Measurements from ENCODE around the gene CREBRF.

CREBRF gene

DNA sequence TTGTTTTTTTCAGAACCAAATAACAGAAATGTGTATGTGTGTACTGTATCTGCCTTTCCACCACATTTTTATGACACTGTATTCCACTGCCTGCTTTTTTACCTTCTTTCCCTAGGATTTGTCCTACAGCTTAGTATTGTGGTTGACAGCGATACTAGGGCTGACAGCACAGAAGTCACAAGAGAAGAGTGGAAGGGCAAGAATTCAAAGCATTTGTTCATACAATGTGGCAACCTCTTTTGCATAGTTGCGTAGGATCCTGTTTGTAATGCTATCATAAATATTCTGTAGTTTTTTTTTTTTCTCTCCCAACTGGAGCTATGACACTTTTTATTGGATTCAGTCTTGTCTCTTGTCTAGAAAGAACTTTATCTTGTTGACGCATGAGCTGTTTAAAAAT, 82.6 kb downstream of the CREBRF start:
- TF ChIP-seq, protein P1, sequence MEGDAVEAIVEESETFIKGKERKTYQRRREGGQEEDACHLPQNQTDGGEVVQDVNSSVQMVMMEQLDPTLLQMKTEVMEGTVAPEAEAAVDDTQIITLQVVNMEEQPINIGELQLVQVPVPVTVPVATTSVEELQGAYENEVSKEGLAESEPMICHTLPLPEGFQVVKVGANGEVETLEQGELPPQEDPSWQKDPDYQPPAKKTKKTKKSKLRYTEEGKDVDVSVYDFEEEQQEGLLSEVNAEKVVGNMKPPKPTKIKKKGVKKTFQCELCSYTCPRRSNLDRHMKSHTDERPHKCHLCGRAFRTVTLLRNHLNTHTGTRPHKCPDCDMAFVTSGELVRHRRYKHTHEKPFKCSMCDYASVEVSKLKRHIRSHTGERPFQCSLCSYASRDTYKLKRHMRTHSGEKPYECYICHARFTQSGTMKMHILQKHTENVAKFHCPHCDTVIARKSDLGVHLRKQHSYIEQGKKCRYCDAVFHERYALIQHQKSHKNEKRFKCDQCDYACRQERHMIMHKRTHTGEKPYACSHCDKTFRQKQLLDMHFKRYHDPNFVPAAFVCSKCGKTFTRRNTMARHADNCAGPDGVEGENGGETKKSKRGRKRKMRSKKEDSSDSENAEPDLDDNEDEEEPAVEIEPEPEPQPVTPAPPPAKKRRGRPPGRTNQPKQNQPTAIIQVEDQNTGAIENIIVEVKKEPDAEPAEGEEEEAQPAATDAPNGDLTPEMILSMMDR (IDR thresholded peaks at IDR 0.05; ENCODE audit: low read length, missing control alignments): no peak
- no peak overlapping the region for H3K4me3 ChIP-seq (replicated peaks; ENCODE audit: low read depth, low read length)
- DNase-seq (ENCODE audit: low read depth): no peak

DNA sequence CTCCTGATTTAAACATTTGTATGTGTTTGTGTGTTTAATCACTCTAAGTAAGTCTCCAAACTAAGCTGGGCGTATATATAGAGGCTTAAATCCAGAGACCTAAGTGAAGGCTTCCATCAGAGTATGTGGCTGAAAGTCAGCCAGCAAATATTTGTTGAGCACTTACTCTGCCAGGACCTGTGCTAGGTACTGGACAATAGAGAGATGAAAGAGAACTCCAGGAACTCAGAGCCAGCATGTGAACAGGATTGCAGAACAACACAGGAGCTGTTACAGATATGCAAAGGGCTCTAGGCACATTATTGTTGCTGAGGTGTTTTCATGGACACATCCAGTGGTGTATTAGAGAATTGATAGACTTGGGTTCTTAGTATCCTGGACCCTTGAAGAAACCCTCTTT, 83.5 kb downstream of the CREBRF start:
- TF ChIP-seq, protein P1 (IDR thresholded peaks at IDR 0.05; ENCODE audit: low read length, missing control alignments): no peak
- H3K4me3 ChIP-seq (replicated peaks; ENCODE audit: low read depth, low read length): no peak overlapping the region
- no peak for DNase-seq (ENCODE audit: low read depth)

DNA sequence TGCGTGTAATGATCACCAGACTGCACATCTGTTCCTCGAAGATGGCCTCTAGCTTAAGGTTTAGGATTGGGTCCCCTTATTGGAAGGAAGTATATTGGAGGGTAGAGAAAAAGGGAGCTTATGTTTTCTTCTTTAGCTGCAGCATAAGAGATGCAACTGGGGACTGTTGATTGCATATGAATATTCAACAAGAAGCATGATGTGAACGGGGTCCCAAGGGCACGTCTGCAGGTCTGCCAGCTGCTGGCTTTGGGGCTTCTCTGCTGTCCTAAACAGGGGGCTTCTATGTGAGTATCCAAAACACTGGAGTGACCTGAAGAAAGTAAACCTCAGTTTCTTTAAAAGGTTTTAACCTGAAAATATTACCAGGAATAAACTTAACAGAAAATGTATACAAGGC, 84.6 kb downstream of the CREBRF start:
- TF ChIP-seq, protein P1 (IDR thresholded peaks at IDR 0.05; ENCODE audit: low read length, missing control alignments): no peak
- DNase-seq (ENCODE audit: low read depth): no peak
- no peak overlapping the region for H3K4me3 ChIP-seq (replicated peaks; ENCODE audit: low read depth, low read length)

DNA sequence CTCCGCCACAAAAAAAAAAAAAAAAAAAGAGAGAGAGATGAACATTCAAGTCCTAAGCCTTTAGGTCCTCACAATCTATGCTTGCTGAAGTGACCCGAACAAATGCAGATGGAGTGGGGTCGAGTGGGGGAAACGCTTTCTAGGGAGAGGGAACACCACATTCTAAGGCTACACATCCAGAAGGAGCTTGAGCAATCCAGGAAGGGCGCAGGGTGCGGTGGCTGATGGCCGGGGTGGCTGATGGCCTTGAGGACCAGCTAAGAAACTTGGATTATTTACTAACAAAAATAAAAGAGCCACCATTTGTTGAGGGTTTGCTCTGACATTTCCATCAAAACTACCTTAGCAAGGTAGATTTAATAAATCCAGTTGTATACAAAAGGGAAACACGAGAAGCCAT, 87.4 kb downstream of the CREBRF start:
- no peak overlapping the region for H3K4me3 ChIP-seq (replicated peaks; ENCODE audit: low read depth, low read length)
- TF ChIP-seq, protein P1 (IDR thresholded peaks at IDR 0.05; ENCODE audit: low read length, missing control alignments): no peak
- no peak for DNase-seq (ENCODE audit: low read depth)

DNA sequence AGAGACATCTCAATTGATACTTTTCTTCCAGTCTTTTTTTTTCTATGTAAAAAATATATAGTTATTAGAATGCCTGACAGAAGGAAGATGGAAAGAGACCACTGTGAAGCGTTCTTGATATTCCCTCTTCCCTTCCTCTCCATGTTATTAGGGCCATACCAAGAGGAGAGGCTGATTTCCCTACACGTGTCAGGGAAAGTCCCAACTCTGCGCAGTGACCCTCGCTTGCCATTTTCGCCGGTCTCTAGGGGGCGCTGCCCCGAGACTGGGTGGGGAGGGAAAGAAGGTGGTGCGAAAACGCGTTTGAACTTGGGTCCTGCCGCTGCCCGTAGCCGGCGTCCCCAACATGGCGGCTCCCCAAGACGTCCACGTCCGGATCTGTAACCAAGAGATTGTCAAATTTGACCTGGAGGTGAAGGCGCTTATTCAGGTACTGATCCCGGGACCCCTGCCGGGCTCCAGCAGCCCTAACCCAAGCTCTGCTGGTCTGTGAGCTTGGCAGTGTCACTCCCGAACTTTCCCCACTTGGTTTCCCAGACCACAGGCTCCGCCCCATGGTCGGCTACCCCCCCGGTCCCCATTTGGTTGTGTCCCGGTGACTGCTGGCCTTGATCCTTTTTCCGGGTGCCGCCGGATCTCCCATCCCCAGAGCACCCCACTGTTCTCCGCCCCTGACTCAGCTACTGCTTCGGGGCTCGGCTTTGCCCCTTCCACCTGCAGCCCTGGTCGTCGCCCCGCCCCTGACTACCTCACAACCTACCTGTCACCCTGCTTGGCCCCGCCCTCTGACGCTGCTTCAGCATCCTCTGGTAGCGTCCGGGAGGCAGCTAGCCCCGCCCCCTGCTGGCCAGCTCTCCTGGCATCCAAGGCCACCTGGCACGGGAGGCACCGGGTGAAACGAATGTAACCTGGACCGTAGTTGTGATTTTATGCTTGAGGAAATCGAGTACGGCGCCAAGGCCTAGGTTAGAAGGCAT, 88.3 kb downstream of the CREBRF start, which contains the start of gene BNIP1:
TSS of gene BNIP1 (plus strand) at position 332 of the 977 bp plus-strand sequence. CDS start at position 347, 15 bp downstream.
- peak; percentile 96 for DNase-seq (ENCODE audit: low read depth)
- TF ChIP-seq, protein P1 (IDR thresholded peaks at IDR 0.05; ENCODE audit: low read length, missing control alignments): peak; percentile 100
- H3K4me3 ChIP-seq (replicated peaks; ENCODE audit: low read depth, low read length): peak within 1 kb of the TSS; percentile 74

DNA sequence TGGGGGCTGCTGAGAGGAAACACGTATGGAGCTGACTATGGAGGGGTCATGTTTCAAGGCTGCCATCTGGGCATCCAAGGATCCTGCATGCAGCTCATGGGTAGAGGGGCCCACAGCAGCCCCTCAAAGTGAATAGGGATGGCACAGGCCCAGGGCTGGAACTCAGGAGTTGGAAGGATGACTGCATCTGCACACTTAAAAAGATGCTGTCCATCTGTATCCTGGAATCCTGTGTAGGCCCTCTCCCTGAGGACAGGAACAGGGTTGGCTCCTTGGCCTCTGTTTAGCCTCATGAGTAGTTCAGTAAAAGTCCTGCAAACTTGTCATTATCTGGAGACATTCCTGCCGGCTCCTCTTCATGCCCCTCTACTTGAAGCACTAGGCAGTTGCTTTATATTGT, 92.2 kb downstream of the CREBRF start:
- no peak for DNase-seq (ENCODE audit: low read depth)
- no peak overlapping the region for H3K4me3 ChIP-seq (replicated peaks; ENCODE audit: low read depth, low read length)
- TF ChIP-seq, protein P1 (IDR thresholded peaks at IDR 0.05; ENCODE audit: low read length, missing control alignments): no peak

Measured in fibroblast of pulmonary artery (primary cell).